Fibroblast of lung (primary cell): Measurements from ENCODE around the gene CAMK1G. TPM values are rescaled to one million over a fixed set of nuclear protein-coding genes. Genes with fewer than 3 reads are reported as not detected.

Experiments
- DNase-seq, 2 donors: peaks; one replicate each; pipeline versions ENCODE4 v3.0.0 to v3.0.0-alpha.2; 2010; ENCODE audit warnings: low read depth in 2 of 2
- H2AFZ ChIP-seq: 2 replicates; pipeline ENCODE4 v1.5.1; 2012; ENCODE audit warnings: low read length, control low read depth, inconsistent platforms
- H3K27ac ChIP-seq: 2 replicates; pipeline ENCODE4 v1.5.1; 2011; ENCODE audit warnings: low read length, control low read depth; ENCODE audit not compliant: insufficient read depth
- H3K27me3 ChIP-seq: 2 replicates; pipeline ENCODE4 v1.5.1; 2011; ENCODE audit warnings: mild to moderate bottlenecking, low read length; ENCODE audit not compliant: control insufficient read depth, insufficient read depth
- H3K36me3 ChIP-seq: 2 replicates; pipeline ENCODE4 v1.5.1; 2011; ENCODE audit warnings: low read length; ENCODE audit not compliant: control insufficient read depth, insufficient read depth
- H3K4me1 ChIP-seq: 2 replicates; pipeline ENCODE4 v1.5.1; 2011; ENCODE audit warnings: low read length; ENCODE audit not compliant: control insufficient read depth, insufficient read depth; ENCODE audit errors: extremely low read depth
- H3K4me2 ChIP-seq: 2 replicates; pipeline ENCODE4 v1.5.1; 2011; ENCODE audit warnings: low read length, control low read depth; ENCODE audit not compliant: insufficient read depth; ENCODE audit errors: extremely low read depth
- H3K4me3 ChIP-seq, 4 experiments: fragments of 200-600 bp in 1 of 4; sonication (generic) in 1 of 4; replicated peaks in 1 of 4; 2 replicates each; pipeline ENCODE4 v1.5.1; 2011 to 2016; ENCODE audit warnings: low read length in 4 of 4, low read depth in 3 of 4, mild to moderate bottlenecking in 3 of 4, control low read depth in 2 of 4, inconsistent platforms in 1 of 4, mixed read lengths in 1 of 4; ENCODE audit not compliant: insufficient read depth in 1 of 4; ENCODE audit errors: control extremely low read depth in 1 of 4
- H3K79me2 ChIP-seq: 2 replicates; pipeline ENCODE4 v1.5.1; 2012; ENCODE audit warnings: mild to moderate bottlenecking, low read length, inconsistent platforms; ENCODE audit not compliant: control insufficient read depth, insufficient read depth
- H3K9ac ChIP-seq: 2 replicates; pipeline ENCODE4 v1.5.1; 2011; ENCODE audit warnings: mild to moderate bottlenecking, low read length, control low read depth; ENCODE audit not compliant: insufficient read depth
- H3K9me3 ChIP-seq: 2 replicates; pipeline ENCODE4 v1.5.1; 2012; ENCODE audit warnings: low read depth, low read length; ENCODE audit not compliant: control insufficient read depth, insufficient read depth
- H4K20me1 ChIP-seq: 2 replicates; pipeline ENCODE4 v1.5.1; 2011; ENCODE audit warnings: low read length; ENCODE audit not compliant: control insufficient read depth, insufficient read depth; ENCODE audit errors: extremely low read depth
- CTCF ChIP-seq, 2 donors: IDR thresholded peaks in 1 of 2; conservative IDR thresholded peaks in 1 of 2; 1 replicate in 1 of 2; 2 replicates in 1 of 2; pipeline ENCODE4 v1.5.1; 2011 to 2012; ENCODE audit warnings: low read length in 2 of 2, control low read depth in 1 of 2, inconsistent platforms in 1 of 2, low read depth in 1 of 2, mild to moderate bottlenecking in 1 of 2
- EZH2 ChIP-seq: IDR thresholded peaks from 2 replicates; pipeline ENCODE4 v1.5.1; 2012; ENCODE audit warnings: low read length, control low read depth, mild to moderate bottlenecking; ENCODE audit errors: missing control alignments
- polyA plus RNA-seq, 2 donors: library from polyadenylated mRNA; depleted of rRNA in 1 of 2; stranded (reverse) in 1 of 2; unstranded in 1 of 2; fragments of >200 nt; gene quantifications; 2 replicates each; pipeline ENCODE4 v1.2.1, GENCODE V29; 2011 to 2012; ENCODE audit warnings: missing spikeins in 1 of 2
- total RNA-seq: library from RNA; depleted of rRNA; stranded (reverse); fragments of >200 nt; gene quantifications from 2 replicates; pipeline ENCODE4 v1.2.1, GENCODE V29; 2014

CAMK1G gene
- total and polyA plus RNA-seq, 2 donors (not counting 1 experiment from before 2014, with no cell fraction given), result 0.96 to 1.7 TPM

DNA sequence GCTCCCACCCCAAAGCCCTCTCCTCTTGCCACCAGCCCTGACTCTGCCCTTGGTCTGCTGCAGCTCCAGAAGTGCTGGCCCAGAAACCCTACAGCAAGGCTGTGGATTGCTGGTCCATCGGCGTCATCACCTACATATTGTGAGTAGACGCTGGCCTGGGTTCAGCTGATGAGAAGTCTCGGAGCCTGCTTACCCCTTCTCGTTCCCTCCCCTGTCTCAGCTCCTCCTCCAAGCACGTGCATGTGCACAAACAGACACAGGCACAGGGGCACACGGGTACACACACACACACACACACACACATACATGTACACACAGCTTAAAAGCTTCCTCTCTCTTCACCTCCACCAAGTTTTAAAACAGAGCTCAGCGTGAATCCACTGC, 24.3 kb downstream of the CAMK1G start:
- no peak for DNase-seq
- H3K4me3 ChIP-seq, result no peak overlapping the region
- no peak overlapping the region for H3K9ac ChIP-seq
- H3K27me3 ChIP-seq, result no peaks in the 10 kb centered on the region
- no peak overlapping the region for H3K4me2 ChIP-seq
- H3K79me2 ChIP-seq, result no peaks in the 10 kb centered on the region
- H3K9me3 ChIP-seq, result no peaks in the 10 kb centered on the region
- no peak overlapping the region for H3K27ac ChIP-seq
- no peaks in the 10 kb centered on the region for H4K20me1 ChIP-seq
- no peaks in the 10 kb centered on the region for H3K4me1 ChIP-seq
- no peak for TF ChIP-seq CTCF (conservative IDR thresholded peaks at IDR 0.05 in 1 of 2, IDR thresholded peaks at IDR 0.05 in 1 of 2; ENCODE audit: low read depth in 1 of 2, low read length in 2 of 2)
- no peak for TF ChIP-seq EZH2
- no peaks in the 10 kb centered on the region for H3K36me3 ChIP-seq
- H2AFZ ChIP-seq, result no peak overlapping the region

GRCh38 chr1:209609041-209609790, 25.7 kb downstream of the CAMK1G start:
- TF ChIP-seq EZH2 (no peak), CTCF (conservative IDR thresholded peaks at IDR 0.05 in 1 of 2, IDR thresholded peaks at IDR 0.05 in 1 of 2; ENCODE audit: low read depth in 1 of 2, low read length in 2 of 2) (no peak)
- Histone ChIP-seq H4K20me1 (no peaks in the 10 kb centered on the region), H3K36me3 (no peaks in the 10 kb centered on the region)

DNA sequence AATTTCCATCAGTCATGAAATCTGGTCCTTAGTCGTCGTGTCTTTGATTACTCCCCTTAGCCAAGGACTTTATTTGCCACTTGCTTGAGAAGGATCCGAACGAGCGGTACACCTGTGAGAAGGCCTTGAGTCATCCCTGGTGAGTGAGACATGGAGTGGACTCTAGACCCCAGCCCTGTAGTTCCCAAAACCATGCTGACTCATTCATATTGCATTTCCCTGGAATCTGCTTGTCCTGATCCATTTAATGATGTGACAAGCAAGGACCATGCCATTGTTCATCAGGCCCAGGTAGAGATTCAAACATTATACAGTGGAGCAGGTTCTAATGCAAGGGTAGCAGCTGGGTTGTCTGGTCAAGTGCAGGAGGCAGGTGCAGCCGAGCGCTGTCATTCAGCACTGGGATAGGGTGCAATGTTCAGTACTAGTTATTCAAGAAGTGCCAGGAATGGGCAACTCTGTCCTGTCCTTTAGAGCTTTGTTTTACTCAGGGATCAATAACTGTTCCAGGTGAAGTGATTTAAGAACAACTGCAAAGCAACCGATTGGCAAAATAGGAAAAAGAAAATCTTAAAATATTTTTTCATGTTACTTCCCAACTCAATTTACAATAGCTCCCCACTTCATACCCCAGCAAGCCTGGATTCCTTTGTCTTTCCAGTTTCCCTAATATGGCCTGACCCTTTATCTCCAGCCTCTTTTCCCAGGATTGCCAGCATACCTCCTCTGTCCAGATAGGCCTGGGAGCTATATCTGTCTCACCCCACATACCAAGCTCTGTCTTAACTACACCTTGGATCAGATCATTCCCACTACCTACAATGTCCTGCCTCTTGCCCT, 26.5 kb downstream of the CAMK1G start:
- DNase-seq, result no peak

More at GRCh38 chr1:209609041-209609790, 25.7 kb downstream of the CAMK1G start:
- Histone ChIP-seq H3K4me1 (no peaks in the 10 kb centered on the region), H3K4me3 (no peak overlapping the region), H3K27me3 (no peaks in the 10 kb centered on the region), H3K9me3 (no peaks in the 10 kb centered on the region), H3K79me2 (no peaks in the 10 kb centered on the region), H3K9ac (no peak overlapping the region), H3K4me2 (no peak overlapping the region), H3K27ac (no peak overlapping the region), H2AFZ (no peak overlapping the region)
- DNase-seq, result no peak

More for the DNA sequence above, 26.5 kb downstream of the CAMK1G start:
- no peaks in the 10 kb centered on the region for H4K20me1 ChIP-seq
- no peak overlapping the region for H3K9ac ChIP-seq
- H3K4me3 ChIP-seq, result no peak overlapping the region
- H3K79me2 ChIP-seq, result no peaks in the 10 kb centered on the region
- H3K9me3 ChIP-seq, result no peaks in the 10 kb centered on the region
- no peak overlapping the region for H2AFZ ChIP-seq
- TF ChIP-seq CTCF (conservative IDR thresholded peaks at IDR 0.05 in 1 of 2, IDR thresholded peaks at IDR 0.05 in 1 of 2; ENCODE audit: low read depth in 1 of 2, low read length in 2 of 2) (no peak), EZH2 (no peak)
- no peaks in the 10 kb centered on the region for H3K36me3 ChIP-seq
- H3K4me1 ChIP-seq, result no peaks in the 10 kb centered on the region
- no peaks in the 10 kb centered on the region for H3K27me3 ChIP-seq
- no peak overlapping the region for H3K27ac ChIP-seq
- no peak overlapping the region for H3K4me2 ChIP-seq
